Measurements from ENCODE around the gene ZAR1.

ZAR1 gene

GRCh38 chr4:48490680-48491513 lies 845 bp downstream of the ZAR1 start:
- no peak for DNase-seq (ENCODE audit: low spot score)

GRCh38 chr4:48491514-48492176 lies 1.6 kb downstream of the ZAR1 start:
- DNase-seq (ENCODE audit: low spot score) = no peak

- no peak for DNase-seq (ENCODE audit: low spot score)
Measured at GRCh38 chr4:48493452-48494100, 3.5 kb downstream of the ZAR1 start.

- no peak for DNase-seq (ENCODE audit: low spot score)
Measured at GRCh38 chr4:48495941-48496340, 5.9 kb downstream of the ZAR1 start.

- no peak for DNase-seq (ENCODE audit: low spot score)
Measured at GRCh38 chr4:48498895-48499294, 8.8 kb downstream of the ZAR1 start.

GRCh38 chr4:48499551-48500066 lies 9.6 kb downstream of the ZAR1 start:
- no peak for DNase-seq (ENCODE audit: low spot score)

GRCh38 chr4:48503233-48504025 lies 13.4 kb downstream of the ZAR1 start:
- DNase-seq (ENCODE audit: low spot score) = no peak

GRCh38 chr4:48504026-48504330 lies 13.9 kb downstream of the ZAR1 start:
- no peak for DNase-seq (ENCODE audit: low spot score)

GRCh38 chr4:48504352-48504751 lies 14.3 kb downstream of the ZAR1 start:
- DNase-seq (ENCODE audit: low spot score) = no peak

GRCh38 chr4:48506716-48507115 lies 16.7 kb downstream of the ZAR1 start:
- no peak for DNase-seq (ENCODE audit: low spot score)

GRCh38 chr4:48509543-48509942 lies 19.5 kb downstream of the ZAR1 start:
- no peak for DNase-seq (ENCODE audit: low spot score)

- no peak for DNase-seq (ENCODE audit: low spot score)
Measured at GRCh38 chr4:48518143-48518542, 28.1 kb downstream of the ZAR1 start.

- DNase-seq (ENCODE audit: low spot score) = no peak
Measured at GRCh38 chr4:48526406-48526805, 36.4 kb downstream of the ZAR1 start.

- no peak for DNase-seq (ENCODE audit: low spot score)
Measured at GRCh38 chr4:48538358-48538757, 48.3 kb downstream of the ZAR1 start.

GRCh38 chr4:48539597-48539996 lies 49.5 kb downstream of the ZAR1 start:
- no peak for DNase-seq (ENCODE audit: low spot score)

- DNase-seq (ENCODE audit: low spot score) = no peak
Measured at GRCh38 chr4:48542888-48543287, 52.8 kb downstream of the ZAR1 start.

GRCh38 chr4:48543796-48544195 lies 53.7 kb downstream of the ZAR1 start:
- no peak for DNase-seq (ENCODE audit: low spot score)

Data from LoVo (cell line).